ENCODE data around the gene AKR1D1. TPM values are rescaled to one million over a fixed set of nuclear protein-coding genes. Genes with fewer than 3 reads are reported as not detected.

The AKR1D1 gene
- total RNA-seq, 1 experiment from 2014 or later: 0.10 TPM

GRCh38 chr7:138154661-138155060, 78.4 kb downstream of the AKR1D1 start:
- DNase-seq (ENCODE audit: low read depth, low spot score) (no peak), ATAC-seq (no peak)
- no peaks in the 10 kb centered on the region for H3K27me3 ChIP-seq (ENCODE audit: insufficient read depth, low read length)
- RAD21 ChIA-PET (ENCODE audit: low non-redundant PET in 1 of 2, low total read pairs in 2 of 2, uncharacterized antibody in 2 of 2, unreplicated experiment in 2 of 2): no interaction called here
- H3K79me2 ChIP-seq (ENCODE audit: insufficient read depth, low read length): no peaks in the 10 kb centered on the region
- H3K36me3 ChIP-seq (ENCODE audit: control insufficient read depth in 1 of 2, insufficient read depth in 2 of 2, low read length in 2 of 2): no peaks in the 10 kb centered on the region
- no peak overlapping the region for H3K9ac ChIP-seq (ENCODE audit: low read length)
- H3K9me2 ChIP-seq (ENCODE audit: insufficient read depth): no peaks in the 10 kb centered on the region
- H3K4me1 ChIP-seq (ENCODE audit: control insufficient read depth in 1 of 2, insufficient read depth in 2 of 2, low read length in 2 of 2): no peaks in the 10 kb centered on the region
- no peaks in the 10 kb centered on the region for H4K20me1 ChIP-seq (ENCODE audit: insufficient read depth)
- intact Hi-C loops (cut with micrococcal nuclease): no loop called here
- no TSS peak for BruUV-seq (replicated peaks)
- H3K4me3 ChIP-seq (replicated peaks in 1 of 2; ENCODE audit: low read depth in 1 of 2, low read length in 2 of 2): no peak overlapping the region
- no peak overlapping the region for H3K27ac ChIP-seq (ENCODE audit: low read depth, low read length)
- no peak overlapping the region for H3K4me2 ChIP-seq (ENCODE audit: low read length)
- TF ChIP-seq POLR2A (IDR thresholded peaks at IDR 0.05; ENCODE audit: borderline replicate concordance, extremely low read depth, insufficient read depth, insufficient read length) (no peak), CBX3 (IDR thresholded peaks at IDR 0.05; ENCODE audit: low read depth) (no peak), RAD21 (IDR thresholded peaks at IDR 0.05; ENCODE audit: low read depth) (no peak), EGR1 (IDR thresholded peaks at IDR 0.05; ENCODE audit: low read depth) (no peak), ZFX (IDR thresholded peaks at IDR 0.05) (no peak), EZH2phosphoT487 (IDR thresholded peaks at IDR 0.05; ENCODE audit: borderline replicate concordance) (no peak), MAX (IDR thresholded peaks at IDR 0.05) (no peak)
- H3K9me3 ChIP-seq (ENCODE audit: control insufficient read depth in 1 of 2, insufficient read depth in 1 of 2, low read depth in 1 of 2, low read length in 2 of 2): no peaks in the 10 kb centered on the region
- CTCF ChIA-PET: no interaction called here
- POLR2A ChIA-PET: no interaction called here
- H2AFZ ChIP-seq (ENCODE audit: low read depth, low read length, poor library complexity, severe bottlenecking): no peak overlapping the region

- Histone ChIP-seq H3K36me3 (ENCODE audit: control insufficient read depth in 1 of 2, insufficient read depth in 2 of 2, low read length in 2 of 2) (no peaks in the 10 kb centered on the region), H3K9me3 (ENCODE audit: control insufficient read depth in 1 of 2, insufficient read depth in 1 of 2, low read depth in 1 of 2, low read length in 2 of 2) (no peaks in the 10 kb centered on the region), H3K4me3 (replicated peaks in 1 of 2; ENCODE audit: low read depth in 1 of 2, low read length in 2 of 2) (no peak overlapping the region), H4K20me1 (ENCODE audit: insufficient read depth) (no peaks in the 10 kb centered on the region), H2AFZ (ENCODE audit: low read depth, low read length, poor library complexity, severe bottlenecking) (no peak overlapping the region), H3K4me2 (ENCODE audit: low read length) (no peak overlapping the region), H3K79me2 (ENCODE audit: insufficient read depth, low read length) (no peaks in the 10 kb centered on the region), H3K27ac (ENCODE audit: low read depth, low read length) (no peak overlapping the region), H3K27me3 (ENCODE audit: insufficient read depth, low read length) (no peaks in the 10 kb centered on the region), H3K9ac (ENCODE audit: low read length) (no peak overlapping the region), H3K4me1 (ENCODE audit: control insufficient read depth in 1 of 2, insufficient read depth in 2 of 2, low read length in 2 of 2) (peaks cover 0 to 8% of the 10 kb centered on the region in 2 experiments; a peak in 2 of 4 replicates), H3K9me2 (ENCODE audit: insufficient read depth) (no peaks in the 10 kb centered on the region)
- BruUV-seq (replicated peaks): no TSS peak
- POLR2A ChIA-PET: no interaction called here
- TF ChIP-seq CTCF (IDR thresholded peaks at IDR 0.05 in 2 of 3, conservative IDR thresholded peaks at IDR 0.05 in 1 of 3; ENCODE audit: borderline replicate concordance in 1 of 3, insufficient read depth in 1 of 3, low read depth in 2 of 3, low read length in 2 of 3) (no peak), ZBTB33 (IDR thresholded peaks at IDR 0.05; ENCODE audit: extremely low read depth, insufficient replicate concordance, low read length) (no peak), EGR1 (IDR thresholded peaks at IDR 0.05; ENCODE audit: low read depth) (no peak), SIN3A (IDR thresholded peaks at IDR 0.05; ENCODE audit: low read depth) (no peak), TCF7L2 (IDR thresholded peaks at IDR 0.05; ENCODE audit: borderline replicate concordance, extremely low read depth, insufficient read depth, insufficient read length) (no peak), ZFX (IDR thresholded peaks at IDR 0.05) (no peak)
- no peak for ATAC-seq
- RAD21 ChIA-PET (ENCODE audit: low non-redundant PET in 1 of 2, low total read pairs in 2 of 2, uncharacterized antibody in 2 of 2, unreplicated experiment in 2 of 2): no interaction called here
- intact Hi-C loops (cut with micrococcal nuclease): no loop called here
- CTCF ChIA-PET: no interaction called here
- DNase-seq (ENCODE audit: low read depth, low spot score): no peak
These were observed 81.4 kb downstream of the AKR1D1 start for GRCh38 chr7:138157702-138158101.
